Esophagus squamous epithelium (tissue), 4 donors: ENCODE data around the gene XPO1.

Experiments
- CTCF ChIP-seq, 6 experiments: fragments of 450-650 bp in 4 of 6; fragments of 200-600 bp in 2 of 6; sonication (generic) in 2 of 6; IDR thresholded peaks; one replicate each; pipeline ENCODE4 v1.5.1; 2016 to 2019; ENCODE audit warnings: antibody characterized with exemption in 6 of 6, mild to moderate bottlenecking in 4 of 6, moderate library complexity in 4 of 6
- POLR2A ChIP-seq, 4 donors: fragments of 450-650 bp; IDR thresholded peaks; one replicate each; pipeline ENCODE4 v1.6.1; 2017; ENCODE audit warnings: antibody characterized with exemption in 4 of 4, mild to moderate bottlenecking in 4 of 4, moderate library complexity in 3 of 4

- TF ChIP-seq CTCF (IDR thresholded peaks at IDR 0.05) (peak in 1 of 6 experiments; percentile 28), POLR2A (IDR thresholded peaks at IDR 0.05) (peak in 3 of 4 donors; percentile 88 to 97 (median 96))
These were observed at the start of gene XPO1 for GRCh38 chr2:61538200-61538919.
